ENCODE measurements around the gene OR2M5. TPM values are rescaled to one million over a fixed set of nuclear protein-coding genes. Genes with fewer than 3 reads are reported as not detected.

The OR2M5 gene
- total and polyA plus RNA-seq, 2 donors (not counting 3 experiments of a cell fraction or from before 2014, with no cell fraction given) = not detected

GRCh38 chr1:248102847-248103246, 42.1 kb upstream of the OR2M5 start:
- TF ChIP-seq FOS (IDR thresholded peaks at IDR 0.05; ENCODE audit: borderline replicate concordance, insufficient read depth, low read length) (no peak), GATA2 (IDR thresholded peaks at IDR 0.05; ENCODE audit: insufficient read depth, insufficient read length, low read depth, low read length) (no peak), POLR2A (IDR thresholded peaks at IDR 0.05; ENCODE audit: low read depth, low read length) (no peak), JUN (IDR thresholded peaks at IDR 0.05; ENCODE audit: borderline replicate concordance, insufficient read depth, insufficient read length, low read depth) (no peak), POLR2AphosphoS5 (IDR thresholded peaks at IDR 0.05; ENCODE audit: insufficient read depth, low read depth, low read length) (no peak), MYC (IDR thresholded peaks at IDR 0.05; ENCODE audit: low read depth, low read length) (no peak)
- DNase-seq (ENCODE audit: low read depth, low spot score) (no peak), FAIRE-seq (no peak)
- intact Hi-C loops (cut with micrococcal nuclease) = no loop called here
- ChIA-PET CTCF (no interaction called here), POLR2A (no interaction called here)
- Histone ChIP-seq H4K20me1 (replicated peaks; ENCODE audit: control insufficient read depth, extremely low read depth, insufficient read depth, low read length) (no peaks in the 10 kb centered on the region), H3K27ac (ENCODE audit: insufficient read depth, low read depth, low read length) (no peak overlapping the region), H3K9me3 (replicated peaks; ENCODE audit: control insufficient read depth, insufficient read depth, low read length) (no peaks in the 10 kb centered on the region), H3K9me1 (replicated peaks; ENCODE audit: control insufficient read depth, extremely low read depth, insufficient read depth, low read length) (no peaks in the 10 kb centered on the region), H3K79me2 (ENCODE audit: control insufficient read depth, insufficient read depth, low read length) (no peaks in the 10 kb centered on the region), H3K9ac (replicated peaks; ENCODE audit: extremely low read depth, insufficient read depth, low read length) (no peak overlapping the region), H3K27me3 (ENCODE audit: control insufficient read depth in 2 of 2, insufficient read depth in 2 of 2, low read length in 2 of 2) (no peaks in the 10 kb centered on the region), H3K36me3 (ENCODE audit: control insufficient read depth in 2 of 2, extremely low read depth in 1 of 2, insufficient read depth in 2 of 2, low read length in 2 of 2) (no peaks in the 10 kb centered on the region), H3K4me2 (ENCODE audit: insufficient read depth, low read length) (no peak overlapping the region), H2AFZ (ENCODE audit: low read depth, low read length) (no peak overlapping the region), H3K4me1 (ENCODE audit: control insufficient read depth, extremely low read depth, insufficient read depth, low read length) (no peaks in the 10 kb centered on the region), H3K4me3 (replicated peaks in 1 of 3; ENCODE audit: insufficient read depth in 1 of 3, low read depth in 1 of 3, low read length in 3 of 3) (no peak overlapping the region)
- dilution Hi-C loops (cut with MboI; ENCODE audit: extremely low pct_ligation_motif_present, low sequenced_read_pairs) = no loop called here
- no TSS peak for BruUV-seq (replicated peaks)

GRCh38 chr1:248111157-248111556, 33.8 kb upstream of the OR2M5 start:
- Histone ChIP-seq H4K20me1 (replicated peaks; ENCODE audit: control insufficient read depth, extremely low read depth, insufficient read depth, low read length) (no peaks in the 10 kb centered on the region), H3K36me3 (ENCODE audit: control insufficient read depth in 2 of 2, extremely low read depth in 1 of 2, insufficient read depth in 2 of 2, low read length in 2 of 2) (no peaks in the 10 kb centered on the region), H3K27me3 (ENCODE audit: control insufficient read depth in 2 of 2, insufficient read depth in 2 of 2, low read length in 2 of 2) (no peaks in the 10 kb centered on the region), H3K9me3 (replicated peaks; ENCODE audit: control insufficient read depth, insufficient read depth, low read length) (peaks cover 3% of the 10 kb centered on the region), H3K4me2 (ENCODE audit: insufficient read depth, low read length) (no peak overlapping the region), H3K9ac (replicated peaks; ENCODE audit: extremely low read depth, insufficient read depth, low read length) (no peak overlapping the region), H3K9me1 (replicated peaks; ENCODE audit: control insufficient read depth, extremely low read depth, insufficient read depth, low read length) (no peaks in the 10 kb centered on the region), H3K79me2 (ENCODE audit: control insufficient read depth, insufficient read depth, low read length) (no peaks in the 10 kb centered on the region), H2AFZ (ENCODE audit: low read depth, low read length) (no peak overlapping the region), H3K4me3 (replicated peaks in 1 of 3; ENCODE audit: insufficient read depth in 1 of 3, low read depth in 1 of 3, low read length in 3 of 3) (no peak overlapping the region), H3K27ac (ENCODE audit: insufficient read depth, low read depth, low read length) (no peak overlapping the region), H3K4me1 (ENCODE audit: control insufficient read depth, extremely low read depth, insufficient read depth, low read length) (no peaks in the 10 kb centered on the region)
- TF ChIP-seq CTCF (IDR thresholded peaks at IDR 0.05; ENCODE audit: extremely low read depth in 1 of 2, insufficient read depth in 1 of 2, low read depth in 1 of 2, low read length in 2 of 2) (no peak), MAX (IDR thresholded peaks at IDR 0.05; ENCODE audit: insufficient read depth, insufficient read length) (no peak), MYC (IDR thresholded peaks at IDR 0.05; ENCODE audit: low read depth, low read length) (no peak), JUN (IDR thresholded peaks at IDR 0.05; ENCODE audit: borderline replicate concordance, insufficient read depth, insufficient read length, low read depth) (no peak), POLR2A (IDR thresholded peaks at IDR 0.05; ENCODE audit: low read depth, low read length) (no peak), POLR2AphosphoS5 (IDR thresholded peaks at IDR 0.05; ENCODE audit: insufficient read depth, low read depth, low read length) (no peak), EZH2 (IDR thresholded peaks at IDR 0.05; ENCODE audit: borderline replicate concordance, low read depth, low read length, severe bottlenecking) (no peak), FOS (IDR thresholded peaks at IDR 0.05; ENCODE audit: borderline replicate concordance, insufficient read depth, low read length) (no peak), GATA2 (IDR thresholded peaks at IDR 0.05; ENCODE audit: insufficient read depth, insufficient read length, low read depth, low read length) (no peak)
- intact Hi-C loops (cut with micrococcal nuclease) = no loop called here
- DNase-seq (ENCODE audit: low read depth, low spot score) = no peak
- dilution Hi-C loops (cut with MboI; ENCODE audit: extremely low pct_ligation_motif_present, low sequenced_read_pairs) = no loop called here
- CTCF ChIA-PET = no interaction called here
- BruUV-seq (replicated peaks) = no TSS peak
- FAIRE-seq = no peak
- POLR2A ChIA-PET = no interaction called here
